SK-N-SH (cell line): ENCODE results near the gene MT2A. TPM values are rescaled to one million over a fixed set of nuclear protein-coding genes. Genes with fewer than 3 reads are reported as not detected.

Experiments used
- CTCF ChIA-PET: fragments of 300-600, 350-600 bp; formaldehyde crosslinking; extraction: SDS; loops from one replicate; lab custom pipeline; 2021; lab: Yijun Ruan, JAX
- POLR2A ChIA-PET: fragments of 350-600 bp; sonication (Branson Sonifier 250); formaldehyde crosslinking; extraction: SDS; loops from one replicate; lab custom pipeline; 2020; ENCODE audit warnings: antibody characterized with exemption, inconsistent platforms; lab: Yijun Ruan, JAX
- DNase-seq: peaks from one replicate; pipeline ENCODE4 v3.0.0; 2012
- H2AFZ ChIP-seq: fragments of 200-600 bp; sonication (generic); 2 replicates; pipeline ENCODE4 v1.8.1; 2016; ENCODE audit warnings: antibody characterized with exemption, mild to moderate bottlenecking, low read depth
- H3F3A ChIP-seq: fragments of 200-600 bp; sonication (generic); replicated peaks from 2 replicates; pipeline ENCODE3; 2016; ENCODE audit warnings: antibody characterized with exemption, mild to moderate bottlenecking; ENCODE audit not compliant: insufficient read depth
- H3K27ac ChIP-seq, 2 experiments: fragments of 200-500 bp in 1 of 2; fragments of 200-600 bp in 1 of 2; sonication (Bioruptor generic) in 1 of 2; sonication (generic), shearing (Covaris generic) in 1 of 2; 2 replicates each; pipeline versions ENCODE4 v1.5.1 to v1.6.1; 2014 to 2016; ENCODE audit warnings: low read depth in 2 of 2, inconsistent platforms in 1 of 2, low read length in 1 of 2, mild to moderate bottlenecking in 1 of 2, mixed read lengths in 1 of 2
- H3K27me3 ChIP-seq: fragments of 200-600 bp; sonication (generic), shearing (Covaris generic); 2 replicates; pipeline ENCODE4 v1.6.1; 2016; ENCODE audit warnings: mixed run types; ENCODE audit not compliant: insufficient read depth
- H3K36me3 ChIP-seq, 2 experiments: fragments of 200-500 bp in 1 of 2; fragments of 200-600 bp in 1 of 2; sonication (Bioruptor generic) in 1 of 2; sonication (generic) in 1 of 2; replicated peaks in 1 of 2; 2 replicates each; pipeline versions ENCODE3 to v1.5.1; 2014 to 2016; ENCODE audit warnings: low read length in 1 of 2, mild to moderate bottlenecking in 1 of 2; ENCODE audit not compliant: insufficient read depth in 2 of 2, control insufficient read depth in 1 of 2
- H3K4me1 ChIP-seq, 2 experiments: fragments of 200-500 bp in 1 of 2; fragments of 200-600 bp in 1 of 2; sonication (Bioruptor generic) in 1 of 2; sonication (generic), shearing (Covaris generic) in 1 of 2; 2 replicates each; pipeline versions ENCODE4 v1.5.1 to v1.6.1; 2014 to 2016; ENCODE audit warnings: low read depth in 1 of 2, low read length in 1 of 2, mixed run types in 1 of 2; ENCODE audit not compliant: insufficient read depth in 2 of 2, control insufficient read depth in 1 of 2
- H3K4me2 ChIP-seq: fragments of 200-600 bp; sonication (generic), shearing (Covaris generic); 2 replicates; pipeline ENCODE4 v1.6.1; 2017; ENCODE audit warnings: mixed run types
- H3K4me3 ChIP-seq, 2 experiments: fragments of 200-500 bp in 1 of 2; fragments of 200-600 bp in 1 of 2; sonication (Bioruptor generic) in 1 of 2; sonication (generic), shearing (Covaris generic) in 1 of 2; 2 replicates each; pipeline versions ENCODE4 v1.5.1 to v1.8.1; 2014 to 2016; ENCODE audit warnings: low read depth in 2 of 2, inconsistent platforms in 1 of 2, low read length in 1 of 2, mild to moderate bottlenecking in 1 of 2, mixed read lengths in 1 of 2, moderate library complexity in 1 of 2
- H3K79me2 ChIP-seq: fragments of 200-600 bp; sonication (generic); 2 replicates; pipeline ENCODE4 v1.8.1; 2017; ENCODE audit warnings: mild to moderate bottlenecking; ENCODE audit not compliant: insufficient read depth
- H3K9ac ChIP-seq: fragments of 200-600 bp; sonication (generic); 2 replicates; pipeline ENCODE4 v1.6.1; 2017; ENCODE audit warnings: mixed run types
- H3K9me2 ChIP-seq: fragments of 200-600 bp; sonication (generic); 2 replicates; pipeline ENCODE4 v1.6.1; 2017; ENCODE audit warnings: mixed run types
- H3K9me3 ChIP-seq: fragments of 200-600 bp; sonication (generic); 2 replicates; pipeline ENCODE4 v1.6.1; 2017; ENCODE audit warnings: mixed run types, mild to moderate bottlenecking, moderate library complexity
- H4K20me1 ChIP-seq: fragments of 200-600 bp; sonication (generic); 2 replicates; pipeline ENCODE4 v1.6.1; 2017; ENCODE audit warnings: mild to moderate bottlenecking, mixed run types; ENCODE audit not compliant: insufficient read depth
- CHD2 ChIP-seq: fragments of 150-350 bp; IDR thresholded peaks from 2 replicates; pipeline ENCODE4 v1.6.1; 2018; ENCODE audit warnings: low read length; ENCODE audit not compliant: partially characterized antibody
- FOXJ3 ChIP-seq: sonication (generic); formaldehyde crosslinking; IDR thresholded peaks from 2 replicates; pipeline ENCODE4 v1.5.1; 2020; ENCODE audit warnings: mild to moderate bottlenecking, missing genetic modification reagents
- MXI1 ChIP-seq: IDR thresholded peaks from 2 replicates; pipeline ENCODE4 v1.6.1; 2012; ENCODE audit warnings: mild to moderate bottlenecking, low read depth, low read length, improper control_type of control experiment
- NFIC ChIP-seq: IDR thresholded peaks from 2 replicates; pipeline ENCODE4 v1.4.0; 2012; ENCODE audit warnings: borderline replicate concordance
- RFX5 ChIP-seq: IDR thresholded peaks from 2 replicates; pipeline ENCODE4 v1.6.1; 2012; ENCODE audit warnings: mild to moderate bottlenecking, improper control_type of control experiment, low read length
- WGBS: methylation state at CpG from one replicate; pipeline ENCODE4 v1.1.6; 2017; ENCODE audit warnings: low lambda C conversion rate; 5-methylcytosine and 5-hydroxymethylcytosine counted together
- polyA plus RNA-seq, 3 experiments: library from polyadenylated mRNA; depleted of rRNA; stranded (reverse); fragments of >200 nt; gene quantifications; 2 replicates each; pipeline ENCODE4 v1.2.3, GENCODE V29; 2012
- TF ChIP-seq, protein P1 (sequence below): fragments of 150-350 bp; IDR thresholded peaks from 2 replicates; pipeline ENCODE4 v1.6.1; 2016; ENCODE audit warnings: mild to moderate bottlenecking, low read depth, low read length
- TF ChIP-seq, protein P2 (sequence below): IDR thresholded peaks from 2 replicates; pipeline ENCODE4; 2012
- TF ChIP-seq, protein P3 (sequence below): IDR thresholded peaks from 2 replicates; pipeline ENCODE4 v1.6.1; 2012; ENCODE audit warnings: mild to moderate bottlenecking, low read depth, low read length, moderate library complexity

The MT2A gene
- polyA plus RNA-seq, 1 of the 3 experiments (the other 2 are of a cell fraction), result 133 TPM

DNA sequence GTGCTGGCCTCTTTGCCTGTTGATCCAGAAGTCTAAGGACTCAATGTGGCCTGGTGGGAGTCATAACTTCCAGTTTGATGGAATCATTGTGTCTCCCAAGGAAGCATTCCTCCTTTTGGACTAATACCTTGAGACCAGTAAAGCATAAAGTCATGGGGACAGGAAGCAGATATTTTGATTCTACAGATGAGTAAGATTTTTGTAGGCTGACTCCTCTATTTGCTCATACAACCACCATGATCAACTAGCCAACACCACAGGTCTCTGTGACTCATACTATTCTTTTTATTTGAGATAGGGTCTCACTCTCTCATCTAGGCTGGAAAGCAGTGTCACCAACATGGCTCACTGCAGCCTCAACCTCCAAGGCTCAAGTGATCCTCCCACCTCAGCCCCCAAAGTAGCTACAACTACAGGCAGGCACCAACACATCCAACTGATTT is 6.2 kb downstream of the MT2A start (continued):
- TF ChIP-seq CHD2 (no peak), RFX5 (no peak), NFIC (no peak; the same call in 1 of the 2 replicates), MXI1 (no peak), FOXJ3 (CRISPR knock-in tag) (no peak)
- TF ChIP-seq, protein P1, sequence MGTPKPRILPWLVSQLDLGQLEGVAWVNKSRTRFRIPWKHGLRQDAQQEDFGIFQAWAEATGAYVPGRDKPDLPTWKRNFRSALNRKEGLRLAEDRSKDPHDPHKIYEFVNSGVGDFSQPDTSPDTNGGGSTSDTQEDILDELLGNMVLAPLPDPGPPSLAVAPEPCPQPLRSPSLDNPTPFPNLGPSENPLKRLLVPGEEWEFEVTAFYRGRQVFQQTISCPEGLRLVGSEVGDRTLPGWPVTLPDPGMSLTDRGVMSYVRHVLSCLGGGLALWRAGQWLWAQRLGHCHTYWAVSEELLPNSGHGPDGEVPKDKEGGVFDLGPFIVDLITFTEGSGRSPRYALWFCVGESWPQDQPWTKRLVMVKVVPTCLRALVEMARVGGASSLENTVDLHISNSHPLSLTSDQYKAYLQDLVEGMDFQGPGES, result no peak
- TF ChIP-seq, protein P2, sequence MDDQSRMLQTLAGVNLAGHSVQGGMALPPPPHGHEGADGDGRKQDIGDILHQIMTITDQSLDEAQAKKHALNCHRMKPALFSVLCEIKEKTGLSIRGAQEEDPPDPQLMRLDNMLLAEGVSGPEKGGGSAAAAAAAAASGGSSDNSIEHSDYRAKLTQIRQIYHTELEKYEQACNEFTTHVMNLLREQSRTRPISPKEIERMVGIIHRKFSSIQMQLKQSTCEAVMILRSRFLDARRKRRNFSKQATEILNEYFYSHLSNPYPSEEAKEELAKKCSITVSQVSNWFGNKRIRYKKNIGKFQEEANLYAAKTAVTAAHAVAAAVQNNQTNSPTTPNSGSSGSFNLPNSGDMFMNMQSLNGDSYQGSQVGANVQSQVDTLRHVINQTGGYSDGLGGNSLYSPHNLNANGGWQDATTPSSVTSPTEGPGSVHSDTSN, result peak; percentile 26; the same call in 1 of the 2 replicates

GRCh38 chr16:56615353-56615752 is 7.0 kb downstream of the MT2A start:
- ChIA-PET POLR2A (interaction anchor here (0.7 kb wide), 1 partner anchor 157 kb away, joined by 3 read pairs; no protein-coding TSS in a partner anchor), CTCF (interaction anchor here (0.6 to 1.2 kb wide), 3 partner anchors 12 to 15 kb away, joined by 3 read pairs; no protein-coding TSS in a partner anchor)
- 0 out of 2 replicates have a peak overlapping the region, but pooled peaks have one; percentile 13 for H3K9ac ChIP-seq
- H4K20me1 ChIP-seq, result no peaks in the 10 kb centered on the region
- H3K27me3 ChIP-seq, result no peaks in the 10 kb centered on the region
- H3K36me3 ChIP-seq, result no peaks in the 10 kb centered on the region
- no peaks in the 10 kb centered on the region for H3K9me2 ChIP-seq
- peaks cover 13% of the 10 kb centered on the region; the same call in 1 of the 2 replicates for H3K79me2 ChIP-seq
- H3K4me2 ChIP-seq, result peak overlapping the region; percentile 63; the same call in 1 of the 2 replicates
- H3K9me3 ChIP-seq, result no peaks in the 10 kb centered on the region
- no peak overlapping the region for H2AFZ ChIP-seq
- peaks cover 10 to 33% of the 10 kb centered on the region in 2 experiments; a peak in 3 of 4 replicates for H3K4me1 ChIP-seq
- no peak for DNase-seq
- H3K4me3 ChIP-seq, result no peak overlapping the region
- H3F3A ChIP-seq, result peaks cover 28% of the 10 kb centered on the region
- WGBS, result 63% methylated on average over 3 of the region's 3 CpGs
- peak; percentile 34; the same call in 1 of the 2 replicates for TF ChIP-seq NFIC
- TF ChIP-seq, protein P2, result peak; percentile 68
- TF ChIP-seq, protein P3, sequence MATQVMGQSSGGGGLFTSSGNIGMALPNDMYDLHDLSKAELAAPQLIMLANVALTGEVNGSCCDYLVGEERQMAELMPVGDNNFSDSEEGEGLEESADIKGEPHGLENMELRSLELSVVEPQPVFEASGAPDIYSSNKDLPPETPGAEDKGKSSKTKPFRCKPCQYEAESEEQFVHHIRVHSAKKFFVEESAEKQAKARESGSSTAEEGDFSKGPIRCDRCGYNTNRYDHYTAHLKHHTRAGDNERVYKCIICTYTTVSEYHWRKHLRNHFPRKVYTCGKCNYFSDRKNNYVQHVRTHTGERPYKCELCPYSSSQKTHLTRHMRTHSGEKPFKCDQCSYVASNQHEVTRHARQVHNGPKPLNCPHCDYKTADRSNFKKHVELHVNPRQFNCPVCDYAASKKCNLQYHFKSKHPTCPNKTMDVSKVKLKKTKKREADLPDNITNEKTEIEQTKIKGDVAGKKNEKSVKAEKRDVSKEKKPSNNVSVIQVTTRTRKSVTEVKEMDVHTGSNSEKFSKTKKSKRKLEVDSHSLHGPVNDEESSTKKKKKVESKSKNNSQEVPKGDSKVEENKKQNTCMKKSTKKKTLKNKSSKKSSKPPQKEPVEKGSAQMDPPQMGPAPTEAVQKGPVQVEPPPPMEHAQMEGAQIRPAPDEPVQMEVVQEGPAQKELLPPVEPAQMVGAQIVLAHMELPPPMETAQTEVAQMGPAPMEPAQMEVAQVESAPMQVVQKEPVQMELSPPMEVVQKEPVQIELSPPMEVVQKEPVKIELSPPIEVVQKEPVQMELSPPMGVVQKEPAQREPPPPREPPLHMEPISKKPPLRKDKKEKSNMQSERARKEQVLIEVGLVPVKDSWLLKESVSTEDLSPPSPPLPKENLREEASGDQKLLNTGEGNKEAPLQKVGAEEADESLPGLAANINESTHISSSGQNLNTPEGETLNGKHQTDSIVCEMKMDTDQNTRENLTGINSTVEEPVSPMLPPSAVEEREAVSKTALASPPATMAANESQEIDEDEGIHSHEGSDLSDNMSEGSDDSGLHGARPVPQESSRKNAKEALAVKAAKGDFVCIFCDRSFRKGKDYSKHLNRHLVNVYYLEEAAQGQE, result no peak
- H3K27ac ChIP-seq, result peak overlapping the region in 1 of 2 experiments; percentile 71; a peak in 2 of 4 replicates
